Activated CD4-positive, alpha-beta memory T cell treated with anti-CD3 and anti-CD28 coated beads, Interleukin-2, amount 10 ng/mL, durations not matched to agents 7 days and 5 days (primary cell): Measurements from ENCODE around the gene AK8. TPM values are rescaled to one million over a fixed set of nuclear protein-coding genes. Genes with fewer than 3 reads are reported as not detected.

Experiments used
- CTCF ChIA-PET: fragments of 350-600 bp; sonication (Branson Sonifier 250); formaldehyde crosslinking; loops from one replicate; lab custom pipeline; 2021; ENCODE audit warnings: antibody characterized with exemption, inconsistent platforms; lab: Charles Lee
- POLR2A ChIA-PET: fragments of 350-600 bp; sonication (Branson Sonifier 250); formaldehyde crosslinking; loops from one replicate; lab custom pipeline; 2021; ENCODE audit warnings: antibody characterized with exemption; lab: Charles Lee
- DNase-seq: peaks from one replicate; pipeline ENCODE4 v3.0.0-alpha.2; 2020
- H3K27ac Mint-ChIP-seq: one replicate; pipeline ENCODE4 v1.8.0; 2021; ENCODE audit warnings: mild to moderate bottlenecking, mixed read lengths
- H3K27me3 Mint-ChIP-seq: one replicate; pipeline ENCODE4 v1.8.0; 2021; ENCODE audit warnings: mixed read lengths
- H3K36me3 Mint-ChIP-seq: one replicate; pipeline ENCODE4 v1.8.0; 2021; ENCODE audit warnings: low read depth, mixed read lengths
- H3K4me1 Mint-ChIP-seq: one replicate; pipeline ENCODE4 v1.8.0; 2021; ENCODE audit warnings: mixed read lengths
- H3K4me3 Mint-ChIP-seq: one replicate; pipeline ENCODE4 v1.8.0; 2021; ENCODE audit warnings: mild to moderate bottlenecking, mixed read lengths
- H3K9me3 Mint-ChIP-seq: one replicate; pipeline ENCODE4 v1.8.0; 2021; ENCODE audit warnings: mixed read lengths
- total RNA-seq, 2 experiments: library from RNA; stranded (reverse); gene quantifications; one replicate each; pipeline ENCODE4 v1.2.3, GENCODE V29; 2021

The AK8 gene
- total RNA-seq, 2 experiments from 2014 or later, result not detected

DNA sequence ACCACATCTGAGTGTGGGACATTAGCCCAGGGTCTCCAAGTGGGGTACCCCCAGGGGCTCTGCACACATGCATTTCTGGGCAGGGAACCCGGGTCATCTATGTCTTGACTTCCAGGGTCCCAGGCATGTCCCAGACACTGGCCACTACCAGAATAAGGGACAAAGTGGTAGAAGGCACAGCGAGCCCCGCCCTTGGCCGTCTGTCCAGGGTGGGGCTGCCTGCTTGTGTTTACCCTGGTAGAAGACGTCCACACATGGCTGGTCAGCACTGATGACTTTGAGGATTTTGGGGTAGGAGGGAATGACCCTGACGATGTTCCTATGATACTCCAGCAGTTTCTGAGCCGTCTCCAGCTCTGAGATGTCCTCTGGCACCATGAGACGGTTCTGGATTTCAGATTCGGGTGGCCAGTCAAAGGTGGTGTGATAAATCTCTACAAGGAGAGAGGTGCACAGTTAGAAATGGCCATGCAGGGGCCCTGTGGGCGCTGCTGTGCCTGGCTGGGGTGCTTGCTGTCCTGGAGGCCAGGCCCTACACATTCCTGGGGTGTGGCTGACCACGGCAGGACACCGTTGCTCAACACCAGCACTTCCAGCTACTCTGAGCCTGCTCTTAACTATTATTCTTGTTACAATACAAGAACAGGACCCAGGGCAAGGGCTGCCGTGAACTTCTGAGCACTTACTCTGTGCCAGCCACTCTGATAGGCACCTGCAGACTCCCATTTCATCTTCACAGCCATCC lies 51.3 kb downstream of the AK8 start:
- H3K4me3 Mint-ChIP-seq, result no peak overlapping the region
- H3K27me3 Mint-ChIP-seq, result peaks cover 47% of the 10 kb centered on the region
- H3K36me3 Mint-ChIP-seq, result no peaks in the 10 kb centered on the region
- H3K9me3 Mint-ChIP-seq, result no peaks in the 10 kb centered on the region
- POLR2A ChIA-PET, result no interaction called here
- no peak overlapping the region for H3K27ac Mint-ChIP-seq
- CTCF ChIA-PET, result no interaction called here
- H3K4me1 Mint-ChIP-seq, result no peaks in the 10 kb centered on the region
- no peak for DNase-seq

DNA sequence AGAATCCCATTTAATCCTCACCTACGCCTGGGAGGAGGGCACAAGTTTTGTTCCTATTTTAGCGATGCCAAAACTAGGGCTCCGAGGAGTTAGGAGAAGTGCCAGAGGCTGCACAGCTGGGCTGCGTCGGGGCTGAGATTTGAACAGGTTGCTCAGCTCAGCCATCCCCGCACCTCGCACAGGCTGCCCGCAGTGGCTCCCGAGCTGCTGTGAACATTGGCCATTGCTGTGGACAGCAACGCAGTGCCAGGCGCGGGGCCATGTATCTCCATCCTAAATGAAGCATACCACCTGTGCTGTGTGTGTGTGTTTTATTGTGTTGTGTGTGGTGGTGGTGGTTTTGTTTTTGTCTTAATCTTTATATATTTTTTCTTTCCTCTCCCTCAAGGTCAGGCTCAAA lies 52.0 kb downstream of the AK8 start:
- Mint-ChIP-seq H3K9me3 (no peaks in the 10 kb centered on the region), H3K36me3 (no peaks in the 10 kb centered on the region), H3K4me1 (no peaks in the 10 kb centered on the region), H3K27me3 (peaks cover 45% of the 10 kb centered on the region), H3K4me3 (no peak overlapping the region), H3K27ac (no peak overlapping the region)
- DNase-seq, result no peak
- ChIA-PET CTCF (interaction anchor here (0.9 kb wide), 1 partner anchor 42 kb away, joined by 3 read pairs; no protein-coding TSS in a partner anchor), POLR2A (no interaction called here)

DNA sequence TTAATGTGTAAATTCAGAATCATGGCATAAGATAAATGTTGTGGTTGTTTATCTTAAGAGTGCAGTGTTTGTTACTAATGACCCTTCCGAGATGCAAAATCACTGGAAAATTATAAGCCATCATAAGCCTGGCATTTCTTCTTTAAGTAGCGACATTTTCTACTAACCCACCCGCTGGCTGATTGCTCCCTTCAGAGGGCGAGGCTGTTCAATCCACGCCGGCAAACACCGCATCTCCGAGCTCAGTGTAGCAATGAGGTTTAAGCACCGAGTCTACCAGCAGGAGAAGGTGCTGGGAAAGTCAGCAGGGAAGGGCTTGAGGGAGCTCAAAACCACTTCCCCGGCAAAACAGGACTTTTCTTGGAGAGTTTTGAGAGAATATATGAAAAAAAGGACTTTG lies 52.7 kb downstream of the AK8 start:
- H3K9me3 Mint-ChIP-seq, result no peaks in the 10 kb centered on the region
- peaks cover 46% of the 10 kb centered on the region for H3K27me3 Mint-ChIP-seq
- H3K36me3 Mint-ChIP-seq, result no peaks in the 10 kb centered on the region
- CTCF ChIA-PET, result interaction anchor here (0.9 kb wide), 1 partner anchor 42 kb away, joined by 3 read pairs; no protein-coding TSS in a partner anchor
- POLR2A ChIA-PET, result no interaction called here
- H3K4me1 Mint-ChIP-seq, result no peaks in the 10 kb centered on the region
- H3K27ac Mint-ChIP-seq, result no peak overlapping the region
- DNase-seq, result no peak
- no peak overlapping the region for H3K4me3 Mint-ChIP-seq

- Mint-ChIP-seq H3K4me1 (no peaks in the 10 kb centered on the region), H3K36me3 (no peaks in the 10 kb centered on the region), H3K27ac (no peak overlapping the region), H3K4me3 (no peak overlapping the region), H3K27me3 (peaks cover 45% of the 10 kb centered on the region), H3K9me3 (no peaks in the 10 kb centered on the region)
- no peak for DNase-seq
- ChIA-PET CTCF (no interaction called here), POLR2A (no interaction called here)
These were observed 53.1 kb downstream of the AK8 start for GRCh38 chr9:132824951-132825350.

DNA sequence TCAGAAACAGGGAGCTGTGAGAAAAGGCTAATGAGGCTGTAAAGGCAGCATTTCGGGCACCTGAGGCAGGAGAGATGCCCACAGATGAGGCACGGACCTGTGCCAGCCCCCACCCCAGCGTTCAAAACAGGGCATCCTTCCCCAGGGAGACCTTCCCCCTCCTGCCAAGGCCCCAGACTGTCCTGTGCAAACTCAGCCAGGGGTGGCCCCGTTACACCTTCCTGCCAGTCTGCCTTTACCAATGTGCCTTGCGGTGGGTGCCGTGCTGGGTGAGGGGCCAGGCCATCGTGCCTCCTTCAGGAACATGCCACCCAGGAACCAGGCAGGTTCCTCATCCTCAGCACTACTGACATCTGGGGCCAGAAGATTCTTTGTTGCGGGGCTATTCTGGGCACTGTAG lies 53.9 kb downstream of the AK8 start:
- no peaks in the 10 kb centered on the region for H3K9me3 Mint-ChIP-seq
- CTCF ChIA-PET, result interaction anchor here (0.5 to 0.7 kb wide), 3 partner anchors 9 to 90 kb away, joined by 3 to 5 read pairs (median 3); no protein-coding TSS in a partner anchor
- POLR2A ChIA-PET, result interaction anchor here (0.9 kb wide), 1 partner anchor 120 kb away, joined by 3 read pairs; the partner anchor contains the start of gene TSC1

DNA sequence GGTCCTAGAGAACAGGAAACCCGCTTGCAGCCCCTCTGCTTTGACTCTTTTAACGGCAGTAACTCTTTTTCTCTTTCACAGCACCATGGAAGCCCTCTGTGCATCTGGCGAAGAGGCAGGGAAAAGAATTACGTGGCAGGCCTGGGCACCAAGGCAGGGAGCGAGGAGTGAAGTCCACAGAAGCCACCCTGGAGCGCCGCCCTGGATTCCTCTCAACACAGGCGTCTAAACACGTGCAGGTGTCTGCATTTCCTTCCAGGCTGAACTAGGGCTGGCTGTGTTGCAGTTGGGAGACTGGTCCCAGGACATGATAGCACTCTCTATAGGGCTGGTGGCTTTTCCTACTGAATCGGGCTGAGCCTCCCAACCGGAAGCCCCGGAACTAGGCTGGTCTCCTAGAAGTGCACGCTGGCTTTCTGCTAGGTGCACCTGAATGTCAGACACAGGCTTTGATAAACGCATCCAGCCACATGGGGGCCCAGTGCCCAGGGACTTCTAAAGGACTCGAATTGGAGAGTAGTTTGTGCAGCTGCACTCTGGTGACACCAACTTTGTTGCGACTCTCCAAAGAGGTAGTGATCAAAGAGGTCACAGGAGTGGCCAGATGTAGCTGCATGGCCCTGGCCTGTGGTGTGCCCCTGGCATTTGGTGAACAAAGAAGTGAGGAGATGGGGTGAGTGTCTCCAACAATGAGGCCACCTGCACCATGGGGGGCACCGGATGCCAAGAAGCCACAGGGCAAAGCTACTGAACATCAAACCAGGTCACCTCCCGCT lies 54.5 kb downstream of the AK8 start:
- DNase-seq, result no peak
- no peak overlapping the region for H3K4me3 Mint-ChIP-seq
- H3K4me1 Mint-ChIP-seq, result no peaks in the 10 kb centered on the region
- no peaks in the 10 kb centered on the region for H3K36me3 Mint-ChIP-seq
- peaks cover 56% of the 10 kb centered on the region for H3K27me3 Mint-ChIP-seq
- POLR2A ChIA-PET, result interaction anchor here (0.9 kb wide), 1 partner anchor 121 kb away, joined by 3 read pairs; the partner anchor contains the start of gene TSC1
- H3K27ac Mint-ChIP-seq, result no peak overlapping the region
- CTCF ChIA-PET, result interaction anchor here (0.5 to 0.7 kb wide), 3 partner anchors 9 to 90 kb away, joined by 3 to 5 read pairs (median 3); no protein-coding TSS in a partner anchor
- no peaks in the 10 kb centered on the region for H3K9me3 Mint-ChIP-seq

More for the DNA sequence above, 53.9 kb downstream of the AK8 start:
- Mint-ChIP-seq H3K27me3 (peaks cover 52% of the 10 kb centered on the region), H3K4me1 (no peaks in the 10 kb centered on the region), H3K36me3 (no peaks in the 10 kb centered on the region), H3K27ac (no peak overlapping the region), H3K4me3 (no peak overlapping the region)
- DNase-seq, result no peak

DNA sequence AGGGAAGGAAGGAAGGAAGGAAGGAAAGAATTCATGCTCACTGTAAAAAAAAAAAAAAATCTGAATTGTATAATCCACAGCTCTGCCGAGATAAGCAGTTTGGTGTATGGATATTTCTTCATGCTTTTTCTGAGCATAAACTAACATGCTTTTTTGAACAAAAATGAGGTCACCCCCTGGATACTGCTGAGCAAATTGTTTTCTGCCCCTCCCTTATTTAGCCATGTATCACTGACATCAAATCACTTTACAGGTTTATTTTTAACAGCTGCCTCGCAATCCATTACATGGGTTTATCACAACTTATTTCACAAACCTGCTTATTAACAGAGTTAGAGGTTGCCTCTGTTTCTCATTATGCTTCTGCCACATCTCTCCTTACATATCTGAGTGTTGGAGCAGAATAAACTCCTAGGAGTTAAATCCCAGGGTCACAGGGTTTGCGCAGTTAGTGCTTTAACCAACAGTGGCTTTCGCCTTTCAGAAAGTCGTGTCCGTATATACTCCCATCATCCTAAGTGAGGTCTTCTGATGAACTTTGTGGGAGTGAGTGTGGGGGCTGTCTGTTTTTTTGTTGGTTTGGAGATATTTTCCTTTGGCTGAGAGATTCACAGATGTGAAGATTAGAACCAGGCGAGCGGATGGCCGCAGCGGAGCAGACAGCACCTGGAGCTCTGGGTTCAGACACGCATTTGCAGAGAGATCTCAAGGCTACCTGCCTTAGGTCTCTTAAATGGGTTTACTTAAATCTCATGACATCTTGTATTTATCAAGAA lies 57.7 kb downstream of the AK8 start:
- H3K9me3 Mint-ChIP-seq, result no peaks in the 10 kb centered on the region
- H3K27me3 Mint-ChIP-seq, result peaks cover 63% of the 10 kb centered on the region
- CTCF ChIA-PET, result no interaction called here
- H3K4me3 Mint-ChIP-seq, result no peak overlapping the region
- POLR2A ChIA-PET, result interaction anchor here (0.6 kb wide), 1 partner anchor 51 kb away, joined by 3 read pairs; no protein-coding TSS in a partner anchor
- no peak for DNase-seq
- no peaks in the 10 kb centered on the region for H3K36me3 Mint-ChIP-seq
- no peaks in the 10 kb centered on the region for H3K4me1 Mint-ChIP-seq
- H3K27ac Mint-ChIP-seq, result no peak overlapping the region

- no peak overlapping the region for H3K4me3 Mint-ChIP-seq
- ChIA-PET CTCF (no interaction called here), POLR2A (no interaction called here)
- H3K36me3 Mint-ChIP-seq, result no peaks in the 10 kb centered on the region
- DNase-seq, result no peak
- H3K9me3 Mint-ChIP-seq, result no peaks in the 10 kb centered on the region
- H3K27ac Mint-ChIP-seq, result no peak overlapping the region
- peaks cover 54% of the 10 kb centered on the region for H3K27me3 Mint-ChIP-seq
- no peaks in the 10 kb centered on the region for H3K4me1 Mint-ChIP-seq
These were observed 59.5 kb downstream of the AK8 start for GRCh38 chr9:132818588-132818987.

DNA sequence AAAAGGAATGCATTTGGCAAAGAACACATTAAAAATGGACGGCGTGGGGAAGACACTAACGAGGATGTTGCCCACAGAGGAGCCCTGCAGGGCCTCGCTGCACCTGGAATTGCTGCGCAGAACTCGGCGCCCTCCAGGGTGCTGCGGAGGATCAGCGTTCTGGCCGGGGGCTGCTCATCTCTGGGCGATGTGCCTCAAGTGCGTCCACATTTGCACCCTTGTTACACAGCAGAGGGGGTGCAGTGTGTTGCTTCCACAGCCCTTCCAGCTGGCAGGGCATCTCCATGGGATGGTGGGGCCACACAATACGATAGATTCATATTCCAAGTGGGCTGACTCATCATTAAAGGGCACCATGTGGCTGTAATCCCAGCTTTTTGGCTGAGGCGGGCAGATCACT lies 63.1 kb downstream of the AK8 start:
- H3K9me3 Mint-ChIP-seq, result no peaks in the 10 kb centered on the region
- H3K36me3 Mint-ChIP-seq, result no peaks in the 10 kb centered on the region
- H3K27ac Mint-ChIP-seq, result no peak overlapping the region
- POLR2A ChIA-PET, result no interaction called here
- peaks cover 49% of the 10 kb centered on the region for H3K27me3 Mint-ChIP-seq
- no peak for DNase-seq
- H3K4me3 Mint-ChIP-seq, result no peak overlapping the region
- H3K4me1 Mint-ChIP-seq, result peaks cover under 1% of the 10 kb centered on the region
- CTCF ChIA-PET, result no interaction called here

- Mint-ChIP-seq H3K27ac (no peak overlapping the region), H3K27me3 (peaks cover 49% of the 10 kb centered on the region), H3K4me1 (peaks cover 2% of the 10 kb centered on the region), H3K9me3 (no peaks in the 10 kb centered on the region), H3K4me3 (no peak overlapping the region), H3K36me3 (no peaks in the 10 kb centered on the region)
- DNase-seq, result no peak
- ChIA-PET POLR2A (interaction anchor here (1.3 kb wide), 1 partner anchor 8 kb away, joined by 4 read pairs; no protein-coding TSS in a partner anchor), CTCF (no interaction called here)
These were observed 64.8 kb downstream of the AK8 start for GRCh38 chr9:132813115-132813771.

DNA sequence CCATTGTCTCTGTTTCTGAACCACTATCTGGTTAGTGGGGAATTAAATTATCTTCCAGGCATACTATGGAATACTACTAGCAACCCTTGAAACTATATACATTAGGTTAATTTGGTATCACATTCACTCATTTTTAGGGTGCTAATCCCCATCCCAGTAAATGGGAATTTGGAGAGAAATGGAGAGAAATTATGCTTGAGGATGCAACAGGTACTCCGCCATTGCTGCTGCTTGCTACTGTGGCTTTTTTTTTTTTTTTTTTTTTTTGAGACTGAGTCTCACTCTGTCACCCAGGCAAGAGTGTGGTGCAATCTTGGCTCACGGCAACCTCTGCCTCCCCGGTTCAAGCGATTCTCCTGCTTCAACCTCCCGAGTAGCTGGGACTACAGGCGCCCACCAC lies 66.1 kb downstream of the AK8 start:
- Mint-ChIP-seq H3K4me1 (peaks cover 2% of the 10 kb centered on the region), H3K36me3 (no peaks in the 10 kb centered on the region), H3K9me3 (no peaks in the 10 kb centered on the region), H3K27me3 (peaks cover 46% of the 10 kb centered on the region), H3K27ac (no peak overlapping the region), H3K4me3 (no peak overlapping the region)
- DNase-seq, result no peak
- POLR2A ChIA-PET, result no interaction called here
- CTCF ChIA-PET, result interaction anchor here (0.7 kb wide), 1 partner anchor 714 kb away, joined by 3 read pairs; no protein-coding TSS in a partner anchor

DNA sequence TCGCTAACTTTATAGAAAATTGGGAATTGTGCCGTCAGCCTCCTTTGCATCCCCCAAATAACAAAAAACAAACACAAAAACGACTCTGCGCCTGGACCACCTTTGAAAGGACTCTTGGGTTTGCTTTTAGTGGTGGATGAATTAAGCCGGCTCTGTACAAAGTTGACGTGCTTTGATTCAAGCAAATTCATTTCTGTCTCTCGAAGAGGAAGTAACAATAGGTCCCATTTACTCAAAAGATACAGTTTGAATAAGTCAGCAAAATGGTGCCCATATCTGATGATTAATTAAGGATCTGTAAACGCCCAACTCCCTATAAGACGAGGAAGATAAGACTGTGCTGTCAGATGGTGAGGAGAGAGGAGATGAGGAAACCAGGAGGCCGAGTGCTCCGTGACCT lies 67.8 kb downstream of the AK8 start:
- Mint-ChIP-seq H3K4me1 (peaks cover 2% of the 10 kb centered on the region), H3K9me3 (no peaks in the 10 kb centered on the region), H3K4me3 (no peak overlapping the region), H3K36me3 (no peaks in the 10 kb centered on the region), H3K27ac (no peak overlapping the region), H3K27me3 (peaks cover 51% of the 10 kb centered on the region)
- ChIA-PET POLR2A (no interaction called here), CTCF (interaction anchor here (1.0 kb wide), 1 partner anchor 11 kb away, joined by 3 read pairs; no protein-coding TSS in a partner anchor)
- no peak for DNase-seq
